GM21529 (cell line): ENCODE measurements around the gene URGCP.
A peak's percentile ranks its signal among the peaks of the same experiment; 100 is the strongest.

Experiments
- ATAC-seq: cut with Tn5 transposase; IDR thresholded peaks from one replicate; pipeline ENCODE4 v1.9.1; 2021; ENCODE audit not compliant: unreplicated experiment

Gene URGCP, protein sequence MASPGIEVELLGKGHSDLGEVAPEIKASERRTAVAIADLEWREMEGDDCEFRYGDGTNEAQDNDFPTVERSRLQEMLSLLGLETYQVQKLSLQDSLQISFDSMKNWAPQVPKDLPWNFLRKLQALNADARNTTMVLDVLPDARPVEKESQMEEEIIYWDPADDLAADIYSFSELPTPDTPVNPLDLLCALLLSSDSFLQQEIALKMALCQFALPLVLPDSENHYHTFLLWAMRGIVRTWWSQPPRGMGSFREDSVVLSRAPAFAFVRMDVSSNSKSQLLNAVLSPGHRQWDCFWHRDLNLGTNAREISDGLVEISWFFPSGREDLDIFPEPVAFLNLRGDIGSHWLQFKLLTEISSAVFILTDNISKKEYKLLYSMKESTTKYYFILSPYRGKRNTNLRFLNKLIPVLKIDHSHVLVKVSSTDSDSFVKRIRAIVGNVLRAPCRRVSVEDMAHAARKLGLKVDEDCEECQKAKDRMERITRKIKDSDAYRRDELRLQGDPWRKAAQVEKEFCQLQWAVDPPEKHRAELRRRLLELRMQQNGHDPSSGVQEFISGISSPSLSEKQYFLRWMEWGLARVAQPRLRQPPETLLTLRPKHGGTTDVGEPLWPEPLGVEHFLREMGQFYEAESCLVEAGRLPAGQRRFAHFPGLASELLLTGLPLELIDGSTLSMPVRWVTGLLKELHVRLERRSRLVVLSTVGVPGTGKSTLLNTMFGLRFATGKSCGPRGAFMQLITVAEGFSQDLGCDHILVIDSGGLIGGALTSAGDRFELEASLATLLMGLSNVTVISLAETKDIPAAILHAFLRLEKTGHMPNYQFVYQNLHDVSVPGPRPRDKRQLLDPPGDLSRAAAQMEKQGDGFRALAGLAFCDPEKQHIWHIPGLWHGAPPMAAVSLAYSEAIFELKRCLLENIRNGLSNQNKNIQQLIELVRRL

DNA sequence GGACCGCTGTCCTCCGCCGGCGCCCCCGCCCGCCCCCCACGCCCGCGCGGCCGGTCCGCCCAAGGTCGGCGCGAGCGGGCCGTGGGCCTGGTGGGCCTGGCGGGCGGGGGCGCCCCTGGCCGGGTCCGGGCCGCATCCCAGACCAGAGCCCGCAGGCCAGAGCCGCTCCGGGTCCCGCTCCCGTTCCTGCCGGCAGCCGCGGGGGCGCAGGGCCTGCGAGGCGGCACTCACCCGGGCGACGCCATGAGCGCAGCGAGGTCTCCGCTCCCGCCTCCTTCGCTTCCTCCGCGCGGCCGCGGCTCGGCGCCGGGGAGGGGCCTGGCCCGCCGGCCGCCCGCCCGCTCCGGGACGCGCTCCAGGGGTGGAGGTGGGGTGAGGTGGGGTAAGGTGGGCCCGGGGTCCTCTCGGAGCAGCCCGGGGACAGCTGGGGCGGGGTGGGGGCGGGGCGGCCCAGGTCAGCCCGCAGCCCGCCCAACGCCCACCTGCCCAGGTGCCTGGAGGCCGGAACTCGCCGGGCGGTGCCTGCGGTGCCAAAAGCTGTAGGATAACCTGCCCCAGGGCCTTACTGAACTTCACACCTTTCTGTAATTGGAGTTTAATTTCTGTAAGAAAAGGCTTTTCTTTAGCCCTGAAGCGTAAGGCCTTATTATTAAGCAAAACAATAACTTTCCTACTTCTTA lies at the start of gene URGCP:
Gene URGCP, minus strand, starts transcription at position 266 of the 680 bp plus-strand sequence. Its CDS starts 21 bp downstream, at position 245.
- ATAC-seq: peak; percentile 86

DNA sequence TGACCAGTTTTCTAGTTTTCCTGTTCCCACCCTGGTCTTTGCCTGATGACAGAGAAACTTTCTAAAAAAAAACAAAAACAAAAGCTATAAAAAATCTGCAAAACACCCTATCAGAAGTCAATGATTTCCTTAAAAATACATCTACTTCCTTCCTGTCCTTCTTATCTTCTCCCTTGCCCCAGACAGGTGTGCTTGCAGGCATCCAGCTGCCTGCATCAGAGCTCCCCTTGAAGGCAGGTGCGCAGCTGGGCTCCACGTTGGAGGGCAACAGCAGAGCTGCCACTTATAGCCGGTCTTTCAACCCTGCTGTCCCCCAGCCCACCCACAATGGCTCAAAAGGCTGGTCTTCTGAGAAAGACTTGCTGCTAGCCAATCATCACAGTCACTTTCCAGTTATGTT lies 49.6 kb upstream of the URGCP start:
- no peak for ATAC-seq

DNA sequence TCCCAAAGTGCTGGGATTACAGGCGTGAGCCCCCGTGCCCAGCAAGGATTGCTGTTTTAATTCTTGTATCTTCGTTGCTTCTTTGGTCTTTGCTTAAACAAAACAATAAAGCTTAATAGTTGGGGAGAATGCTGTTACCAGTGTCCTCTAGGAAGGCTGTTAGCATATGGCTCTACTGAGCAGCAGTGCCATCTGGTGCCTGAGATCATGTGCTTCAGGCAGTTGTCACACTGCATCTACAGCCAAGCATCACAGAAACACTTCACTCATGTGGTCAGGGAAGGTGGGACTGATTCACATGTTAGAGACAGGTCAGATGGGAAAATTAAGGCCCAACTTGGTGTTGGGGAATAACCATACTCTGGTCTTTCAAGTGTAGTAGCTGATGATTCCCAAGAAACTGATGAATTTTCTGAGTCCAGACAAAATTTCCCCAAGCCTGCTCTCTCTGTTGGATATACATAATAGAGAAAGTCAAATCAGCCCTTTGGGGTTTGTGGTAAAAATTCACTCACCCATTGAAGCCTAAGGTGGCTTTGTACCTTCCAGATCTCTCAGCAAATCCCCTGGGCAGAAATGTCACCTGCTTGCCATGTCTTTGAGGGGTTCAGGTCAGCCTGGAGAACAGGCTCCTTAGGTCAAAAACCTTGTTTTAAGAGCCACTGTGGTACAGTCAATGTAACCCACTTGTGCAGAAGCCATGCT lies 48.3 kb upstream of the URGCP start:
- ATAC-seq: peak; percentile 77

DNA sequence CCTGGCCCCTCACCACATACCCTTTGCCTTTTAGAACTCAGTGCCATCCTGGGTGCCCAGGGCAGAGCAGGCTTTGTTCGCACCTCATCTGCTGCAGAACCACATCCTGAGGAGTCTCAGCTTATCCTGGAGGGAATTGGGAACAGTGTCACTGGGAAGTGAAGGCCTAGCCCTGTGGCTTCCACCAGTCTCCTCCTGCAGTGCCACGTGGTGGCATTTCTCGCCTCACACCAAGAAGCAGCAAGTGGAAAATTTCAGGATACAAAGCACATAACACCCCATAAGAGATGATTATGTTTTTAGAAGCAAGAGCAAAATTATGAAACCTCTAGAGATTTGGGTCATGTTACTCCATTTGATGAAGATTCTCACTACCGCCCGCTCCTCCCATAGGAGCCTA lies 46.7 kb upstream of the URGCP start:
- ATAC-seq: no peak

DNA sequence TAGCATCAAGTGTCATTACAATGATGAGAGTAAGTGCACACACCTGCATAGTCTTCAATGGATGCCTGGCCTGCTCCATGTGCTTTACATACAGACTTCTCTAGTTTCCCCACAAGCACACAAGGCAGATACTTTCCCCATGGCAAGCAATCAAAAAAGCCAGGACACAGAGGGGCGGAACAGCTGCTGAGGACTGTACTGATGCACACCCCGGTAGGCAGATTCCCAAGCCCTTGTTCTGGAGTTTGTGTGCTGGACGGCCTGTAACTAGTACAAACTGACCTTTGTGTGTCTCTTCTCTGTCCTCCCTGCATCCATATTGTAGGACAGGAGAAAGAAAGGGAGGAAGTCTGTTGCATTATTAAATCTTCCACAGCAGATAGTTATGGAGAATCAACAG lies 45.6 kb upstream of the URGCP start:
- no peak for ATAC-seq

DNA sequence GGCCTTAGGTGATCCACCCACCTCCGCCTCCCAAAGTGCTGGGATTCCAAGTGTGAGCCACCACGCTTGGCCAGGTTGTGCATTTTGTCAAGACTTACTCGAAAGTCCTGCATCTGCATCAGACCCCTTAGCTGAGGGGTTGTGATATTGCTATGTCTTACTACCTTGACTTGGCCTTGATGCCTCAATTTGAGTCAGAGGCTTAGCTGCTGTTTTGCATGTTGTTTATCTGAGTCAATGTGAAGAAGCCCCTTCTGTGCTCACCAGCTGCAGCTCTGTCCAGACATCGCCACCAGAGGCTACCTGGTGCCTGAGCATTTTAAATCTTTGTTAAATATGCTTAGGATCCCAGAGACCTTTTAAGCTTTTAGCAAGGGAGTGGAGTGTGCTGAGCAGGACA lies 37.9 kb upstream of the URGCP start:
- no peak for ATAC-seq

DNA sequence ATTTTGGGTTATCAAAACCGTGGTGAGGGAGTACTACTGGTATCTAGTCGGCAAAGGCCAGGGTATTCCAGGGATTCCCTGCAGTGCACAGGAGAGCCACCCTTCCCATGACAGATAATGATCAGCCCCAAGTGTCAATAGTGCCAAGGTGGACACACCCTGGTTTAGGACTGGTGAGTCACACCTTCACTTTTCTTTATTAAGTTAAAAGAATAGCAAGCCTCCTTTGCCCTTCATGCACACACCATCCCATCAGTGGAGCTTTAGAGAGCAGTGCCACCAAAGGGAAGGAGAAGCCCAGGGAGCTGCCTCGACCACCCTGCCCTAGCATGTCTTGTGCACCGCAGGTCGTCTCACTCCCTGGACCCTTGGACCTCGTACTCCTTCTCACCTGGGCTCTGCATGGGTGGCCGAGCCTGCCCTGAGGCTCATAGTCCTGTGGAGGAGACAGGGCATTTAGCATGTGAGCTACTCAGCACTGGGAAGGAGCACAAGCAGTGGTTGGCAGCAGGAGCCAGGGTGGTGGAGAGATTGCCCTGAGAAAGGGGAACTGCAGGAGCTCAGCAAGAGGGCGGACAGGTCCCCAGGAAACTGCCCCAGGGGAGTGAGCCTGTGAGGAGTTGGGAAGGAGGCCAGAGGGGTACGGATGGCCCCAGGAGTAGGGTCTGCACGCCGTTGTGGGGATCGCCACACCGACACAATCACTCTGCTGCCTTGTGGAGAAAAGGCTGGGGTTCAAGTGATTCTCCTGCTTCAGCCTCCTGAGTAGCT lies 37.2 kb upstream of the URGCP start:
- ATAC-seq: no peak

DNA sequence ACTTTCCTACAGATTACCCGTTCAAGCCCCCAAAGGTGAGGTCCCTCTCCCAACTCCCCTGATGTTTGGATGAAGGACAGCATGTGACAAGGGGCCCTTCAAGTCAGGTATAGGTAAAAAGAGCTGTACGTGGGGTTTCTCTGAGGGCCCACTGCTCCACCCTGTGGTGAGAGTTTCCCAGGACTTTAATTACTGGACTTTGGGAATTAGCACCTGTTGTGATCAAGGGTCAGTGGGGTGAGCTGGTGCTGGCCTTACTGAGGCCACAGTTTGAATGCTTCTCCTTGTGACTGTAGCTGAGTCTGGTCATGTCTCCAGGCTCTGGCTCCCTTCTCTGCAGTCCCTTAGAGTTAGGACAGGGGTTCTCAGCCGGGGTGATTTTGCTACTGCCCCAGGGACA lies 36.6 kb upstream of the URGCP start:
- ATAC-seq: no peak

DNA sequence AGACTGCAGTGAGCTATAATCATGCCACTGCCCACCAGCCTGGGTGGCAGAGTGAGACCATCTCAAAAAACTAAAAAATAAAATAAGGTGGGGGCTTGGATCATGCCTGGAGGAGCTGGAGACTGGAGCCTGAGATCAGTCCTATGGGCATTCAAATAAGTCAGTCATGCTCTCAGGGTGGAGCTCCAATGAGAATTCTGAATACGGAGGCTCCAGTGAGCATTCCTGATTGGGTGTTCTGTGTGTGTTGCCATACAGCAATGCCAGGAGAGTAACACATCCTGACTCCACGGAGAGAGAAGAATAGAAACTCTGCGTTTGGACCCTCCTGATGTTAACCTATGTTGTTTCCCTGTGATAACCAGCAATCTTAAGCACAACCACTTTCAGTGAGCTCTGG lies 35.9 kb upstream of the URGCP start:
- no peak for ATAC-seq

DNA sequence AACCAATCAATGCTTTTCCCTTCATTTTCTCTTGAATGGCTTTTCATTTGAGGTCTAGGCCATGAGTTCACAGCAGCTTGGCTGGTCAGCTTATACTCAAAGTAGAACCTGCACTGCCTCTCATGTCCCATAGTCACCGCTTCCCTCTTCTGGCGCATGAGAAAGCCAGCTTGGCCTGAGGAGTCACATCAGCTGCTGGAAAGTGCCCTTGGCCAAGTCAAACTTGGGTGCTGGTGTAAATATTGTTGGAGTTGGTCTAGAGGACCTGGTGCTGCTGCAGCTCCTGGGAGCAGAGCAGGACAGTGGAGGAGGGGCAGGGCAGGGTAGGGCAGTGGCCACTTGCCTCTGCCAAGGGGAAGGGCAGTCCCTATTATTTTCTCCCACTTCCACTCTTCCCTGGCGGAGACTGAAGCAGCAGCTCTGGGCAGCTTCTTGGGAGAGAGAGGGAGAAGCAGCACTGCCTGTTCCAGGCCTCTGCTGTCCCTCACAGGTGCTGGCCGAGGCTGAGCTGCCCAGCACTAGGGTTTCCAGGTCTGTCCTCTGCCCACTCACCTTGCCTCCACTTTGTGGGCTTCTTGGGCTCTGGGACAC lies 32.6 kb upstream of the URGCP start:
- no peak for ATAC-seq

DNA sequence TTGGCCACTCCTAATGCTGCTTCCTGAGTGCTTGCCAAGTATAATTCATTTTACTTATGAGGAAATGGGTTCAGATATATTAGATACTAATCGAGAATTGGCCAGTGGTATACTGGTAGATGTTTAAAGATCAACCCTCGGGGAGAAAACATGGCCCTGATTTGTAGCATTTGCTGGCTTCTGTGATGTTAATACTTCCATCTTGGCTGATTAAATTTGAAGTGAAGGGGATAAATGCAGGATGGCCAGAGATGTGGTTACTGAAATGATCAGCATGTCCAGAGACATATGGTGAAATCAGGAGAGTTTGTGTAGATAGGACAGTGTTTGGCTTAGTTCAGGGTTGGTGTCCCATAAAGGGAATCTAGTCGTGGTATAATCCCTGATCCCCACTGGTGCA lies 31.0 kb upstream of the URGCP start:
- no peak for ATAC-seq

DNA sequence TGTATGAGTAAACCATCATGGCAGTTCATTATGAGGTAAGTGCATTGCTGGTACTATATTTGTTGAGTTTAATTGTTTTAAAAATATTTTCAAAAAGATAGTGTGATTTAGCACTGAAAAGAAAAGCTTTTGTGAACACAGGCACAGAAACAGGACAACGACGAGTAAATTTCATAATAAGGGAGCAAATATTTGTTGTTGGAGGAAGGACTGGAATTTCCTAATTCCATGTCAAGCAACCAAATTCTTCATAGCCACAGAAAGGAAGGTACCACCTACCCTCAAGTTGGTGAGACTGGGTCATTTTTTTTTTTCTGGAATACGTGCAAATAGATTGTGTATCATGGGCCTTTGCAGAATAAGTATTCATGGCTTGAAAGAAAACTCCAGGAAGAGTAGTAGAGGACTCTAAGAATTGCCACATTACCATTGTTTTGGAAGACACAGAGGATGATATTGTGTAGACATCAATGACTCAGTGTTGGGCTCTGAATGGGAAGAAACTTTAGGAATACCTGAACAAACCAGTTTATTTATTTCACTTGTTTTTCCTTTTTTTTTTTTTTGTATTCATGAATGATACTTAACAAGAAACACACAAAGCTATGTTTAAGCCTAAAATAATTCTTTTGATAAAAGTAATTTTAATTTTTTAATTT lies 27.6 kb upstream of the URGCP start:
- no peak for ATAC-seq

DNA sequence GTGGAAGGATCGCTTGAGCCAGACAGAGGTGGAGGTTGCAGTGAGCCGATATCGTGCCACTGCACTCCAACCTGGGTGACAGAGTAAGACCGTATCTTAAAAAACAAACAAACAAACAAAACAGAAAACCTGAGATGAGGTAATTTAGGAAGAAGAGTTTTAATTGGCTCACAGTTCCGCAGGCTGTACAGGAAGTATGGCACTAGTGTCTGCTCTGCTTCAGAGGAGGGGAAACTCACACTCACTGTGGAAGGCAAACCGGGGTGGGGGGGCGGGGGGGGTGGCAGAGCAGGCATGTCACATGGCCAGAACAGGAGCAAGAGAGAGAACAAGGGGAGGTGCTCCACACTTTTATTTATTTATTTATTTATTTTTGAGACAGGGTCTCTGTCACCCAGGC lies 24.9 kb upstream of the URGCP start:
- ATAC-seq: no peak

DNA sequence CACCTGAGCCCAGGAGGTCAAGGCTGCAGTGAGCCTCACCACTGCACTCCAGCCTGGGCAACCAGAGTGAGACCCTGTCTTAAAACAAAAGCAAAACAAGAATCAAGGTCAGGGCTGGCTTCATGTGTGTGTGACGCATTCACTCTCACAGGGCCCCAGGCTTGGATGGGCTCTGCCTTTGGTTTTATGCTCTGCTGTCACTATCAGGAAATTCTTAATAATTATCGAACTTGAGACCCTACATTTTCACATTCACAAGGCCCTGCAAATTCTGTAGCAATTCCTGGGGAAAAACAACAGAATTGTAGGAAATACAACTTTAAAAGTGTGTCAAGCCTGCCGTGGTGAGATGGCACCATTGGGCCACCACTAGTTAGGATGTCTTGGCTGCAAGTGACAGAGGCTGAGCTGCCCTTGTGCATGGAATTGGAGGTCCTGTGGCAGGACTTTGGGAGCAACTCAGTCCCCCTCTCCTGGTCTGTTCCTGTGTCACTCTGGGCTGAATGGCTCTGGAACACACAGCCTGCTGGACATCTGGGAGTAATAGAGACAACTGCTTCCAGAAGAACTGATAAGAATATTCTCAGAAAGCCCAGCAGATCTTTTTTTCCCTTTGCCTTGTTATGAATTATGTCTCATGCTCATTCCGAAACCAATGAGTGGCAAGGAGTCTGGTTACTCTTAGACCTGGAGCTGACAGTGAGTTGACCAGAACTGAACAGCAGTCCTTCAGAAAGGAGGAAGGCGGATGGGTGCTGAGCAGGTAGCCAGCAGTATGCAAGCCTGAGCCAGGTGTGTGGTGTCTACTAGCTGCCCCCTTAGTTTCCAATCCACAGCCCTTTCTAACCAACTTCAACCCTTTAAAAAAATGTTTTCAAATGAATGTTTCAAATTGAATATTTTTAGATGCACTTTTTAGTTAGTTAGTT lies 23.4 kb upstream of the URGCP start:
- no peak for ATAC-seq

DNA sequence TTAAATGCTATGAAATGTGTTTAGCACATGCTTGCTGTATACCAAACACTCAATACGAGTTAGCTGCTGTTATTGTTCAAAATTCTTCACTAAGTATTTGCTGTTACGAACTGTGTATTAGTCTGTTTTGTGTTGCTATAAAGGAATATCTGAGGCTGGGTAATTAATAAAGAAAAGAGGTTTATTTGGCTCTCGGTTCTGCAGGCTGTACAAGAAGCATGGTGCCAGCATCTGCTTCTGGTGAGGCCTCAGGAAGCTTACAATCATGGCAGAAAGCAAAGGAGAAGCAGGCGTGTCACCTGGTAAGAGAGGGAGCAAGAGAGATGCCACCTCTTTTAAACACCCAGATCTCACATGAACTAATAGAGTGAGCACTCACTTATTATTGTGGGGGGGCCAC lies 21.4 kb upstream of the URGCP start:
- ATAC-seq: no peak

DNA sequence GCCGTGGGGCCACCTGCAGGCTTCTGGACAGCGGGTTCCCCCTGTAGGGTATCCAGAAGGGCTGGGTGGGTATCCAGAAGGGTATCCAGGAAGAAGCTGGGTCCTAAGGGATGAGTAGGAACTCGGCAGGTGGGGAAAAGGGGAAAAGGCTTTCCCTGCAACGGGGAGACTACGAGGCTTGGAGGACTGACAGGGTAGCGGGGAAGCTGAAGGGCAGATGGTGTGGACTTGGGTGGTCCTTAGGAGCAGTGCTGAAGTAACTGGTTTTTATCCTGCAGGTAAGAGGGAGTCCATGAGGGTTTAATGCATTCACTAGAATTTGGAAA lies 20.4 kb upstream of the URGCP start:
- peak; percentile 19 for ATAC-seq

DNA sequence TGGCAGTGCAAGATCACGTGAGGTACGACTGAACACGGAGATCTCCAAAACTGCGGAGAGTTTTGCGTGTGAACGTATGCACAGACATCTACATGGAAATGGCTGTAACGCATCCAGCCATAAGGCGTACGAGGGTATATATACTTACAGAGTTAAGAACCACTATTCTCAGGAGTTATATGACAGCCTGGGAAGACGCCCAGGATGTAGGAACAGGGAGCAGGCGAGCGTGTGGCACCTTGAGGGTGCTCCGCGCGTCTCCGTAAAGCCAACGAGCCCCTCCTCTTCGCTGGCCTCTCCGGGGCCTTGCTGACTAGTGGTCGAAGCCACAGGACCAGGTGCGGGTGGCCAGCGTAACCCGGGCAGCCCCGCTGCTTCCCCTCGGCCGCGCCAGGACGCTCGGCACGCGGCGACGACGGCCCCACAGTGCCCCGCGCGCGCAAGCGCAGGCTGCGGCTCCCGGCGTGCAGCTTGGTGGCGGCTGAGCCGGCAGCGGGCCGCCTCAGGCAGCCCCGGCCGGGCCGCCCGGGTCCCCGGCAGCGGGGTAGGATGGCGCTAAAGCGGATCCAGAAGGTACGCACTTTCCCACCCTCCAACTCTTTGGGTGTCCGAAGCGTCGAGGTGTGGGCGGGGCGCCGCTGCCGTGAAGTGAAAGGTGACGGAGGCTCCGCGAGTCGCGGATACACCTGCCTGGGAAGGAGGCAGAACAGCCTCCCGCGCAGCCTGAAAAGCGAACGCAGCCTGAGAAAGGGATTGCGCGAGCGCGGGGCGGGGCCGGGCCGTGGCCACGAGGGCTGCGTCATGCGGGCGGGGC lies 19.8 kb upstream of the URGCP start, which contains the start of gene UBE2D4:
Gene UBE2D4, plus strand, starts transcription at position 453 of the 814 bp plus-strand sequence. Its CDS starts 97 bp downstream, at position 550.
- peak; percentile 93 for ATAC-seq
